ENCODE results near the gene IKZF5.

- TF ChIP-seq, protein P1, sequence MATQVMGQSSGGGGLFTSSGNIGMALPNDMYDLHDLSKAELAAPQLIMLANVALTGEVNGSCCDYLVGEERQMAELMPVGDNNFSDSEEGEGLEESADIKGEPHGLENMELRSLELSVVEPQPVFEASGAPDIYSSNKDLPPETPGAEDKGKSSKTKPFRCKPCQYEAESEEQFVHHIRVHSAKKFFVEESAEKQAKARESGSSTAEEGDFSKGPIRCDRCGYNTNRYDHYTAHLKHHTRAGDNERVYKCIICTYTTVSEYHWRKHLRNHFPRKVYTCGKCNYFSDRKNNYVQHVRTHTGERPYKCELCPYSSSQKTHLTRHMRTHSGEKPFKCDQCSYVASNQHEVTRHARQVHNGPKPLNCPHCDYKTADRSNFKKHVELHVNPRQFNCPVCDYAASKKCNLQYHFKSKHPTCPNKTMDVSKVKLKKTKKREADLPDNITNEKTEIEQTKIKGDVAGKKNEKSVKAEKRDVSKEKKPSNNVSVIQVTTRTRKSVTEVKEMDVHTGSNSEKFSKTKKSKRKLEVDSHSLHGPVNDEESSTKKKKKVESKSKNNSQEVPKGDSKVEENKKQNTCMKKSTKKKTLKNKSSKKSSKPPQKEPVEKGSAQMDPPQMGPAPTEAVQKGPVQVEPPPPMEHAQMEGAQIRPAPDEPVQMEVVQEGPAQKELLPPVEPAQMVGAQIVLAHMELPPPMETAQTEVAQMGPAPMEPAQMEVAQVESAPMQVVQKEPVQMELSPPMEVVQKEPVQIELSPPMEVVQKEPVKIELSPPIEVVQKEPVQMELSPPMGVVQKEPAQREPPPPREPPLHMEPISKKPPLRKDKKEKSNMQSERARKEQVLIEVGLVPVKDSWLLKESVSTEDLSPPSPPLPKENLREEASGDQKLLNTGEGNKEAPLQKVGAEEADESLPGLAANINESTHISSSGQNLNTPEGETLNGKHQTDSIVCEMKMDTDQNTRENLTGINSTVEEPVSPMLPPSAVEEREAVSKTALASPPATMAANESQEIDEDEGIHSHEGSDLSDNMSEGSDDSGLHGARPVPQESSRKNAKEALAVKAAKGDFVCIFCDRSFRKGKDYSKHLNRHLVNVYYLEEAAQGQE (IDR thresholded peaks at IDR 0.05; ENCODE audit: low read depth) = no peak
- TF ChIP-seq RAD21 (IDR thresholded peaks at IDR 0.05; ENCODE audit: low read depth) = no peak
- peak; percentile 99 for TF ChIP-seq YY1 (IDR thresholded peaks at IDR 0.05; ENCODE audit: low read depth)
- peak; percentile 23; the same call in 1 of the 2 replicates for TF ChIP-seq EP300 (IDR thresholded peaks at IDR 0.05; ENCODE audit: borderline replicate concordance)
- TF ChIP-seq EGR1 (IDR thresholded peaks at IDR 0.05) = peak; percentile 42; the same call in 1 of the 2 replicates
- no peak for TF ChIP-seq TEAD4 (IDR thresholded peaks at IDR 0.05)
- TF ChIP-seq CREB1 (IDR thresholded peaks at IDR 0.05; ENCODE audit: low read depth) = 0 out of 2 replicates have a peak, but pooled peaks have one; percentile 24
Measured at GRCh38 chr10:123008355-123009104, at the start of gene IKZF5, which contains the start of gene ACADSB.
